SK-N-SH (cell line): ENCODE measurements around the gene BRI3. TPM values are rescaled to one million over a fixed set of nuclear protein-coding genes. Genes with fewer than 3 reads are reported as not detected.

Experiments
- CTCF ChIA-PET: fragments of 300-600, 350-600 bp; formaldehyde crosslinking; extraction: SDS; loops from one replicate; lab custom pipeline; 2021; lab: Yijun Ruan, JAX
- POLR2A ChIA-PET: fragments of 350-600 bp; sonication (Branson Sonifier 250); formaldehyde crosslinking; extraction: SDS; loops from one replicate; lab custom pipeline; 2020; ENCODE audit warnings: antibody characterized with exemption, inconsistent platforms; lab: Yijun Ruan, JAX
- DNase-seq: peaks from one replicate; pipeline ENCODE4 v3.0.0; 2012
- H2AFZ ChIP-seq: fragments of 200-600 bp; sonication (generic); 2 replicates; pipeline ENCODE4 v1.8.1; 2016; ENCODE audit warnings: antibody characterized with exemption, mild to moderate bottlenecking, low read depth
- H3F3A ChIP-seq: fragments of 200-600 bp; sonication (generic); replicated peaks from 2 replicates; pipeline ENCODE3; 2016; ENCODE audit warnings: antibody characterized with exemption, mild to moderate bottlenecking; ENCODE audit not compliant: insufficient read depth
- H3K27ac ChIP-seq, 2 experiments: fragments of 200-500 bp in 1 of 2; fragments of 200-600 bp in 1 of 2; sonication (Bioruptor generic) in 1 of 2; sonication (generic), shearing (Covaris generic) in 1 of 2; 2 replicates each; pipeline versions ENCODE4 v1.5.1 to v1.6.1; 2014 to 2016; ENCODE audit warnings: low read depth in 2 of 2, inconsistent platforms in 1 of 2, low read length in 1 of 2, mild to moderate bottlenecking in 1 of 2, mixed read lengths in 1 of 2
- H3K27me3 ChIP-seq: fragments of 200-600 bp; sonication (generic), shearing (Covaris generic); 2 replicates; pipeline ENCODE4 v1.6.1; 2016; ENCODE audit warnings: mixed run types; ENCODE audit not compliant: insufficient read depth
- H3K36me3 ChIP-seq, 2 experiments: fragments of 200-500 bp in 1 of 2; fragments of 200-600 bp in 1 of 2; sonication (Bioruptor generic) in 1 of 2; sonication (generic) in 1 of 2; replicated peaks in 1 of 2; 2 replicates each; pipeline versions ENCODE3 to v1.5.1; 2014 to 2016; ENCODE audit warnings: low read length in 1 of 2, mild to moderate bottlenecking in 1 of 2; ENCODE audit not compliant: insufficient read depth in 2 of 2, control insufficient read depth in 1 of 2
- H3K4me1 ChIP-seq, 2 experiments: fragments of 200-500 bp in 1 of 2; fragments of 200-600 bp in 1 of 2; sonication (Bioruptor generic) in 1 of 2; sonication (generic), shearing (Covaris generic) in 1 of 2; 2 replicates each; pipeline versions ENCODE4 v1.5.1 to v1.6.1; 2014 to 2016; ENCODE audit warnings: low read depth in 1 of 2, low read length in 1 of 2, mixed run types in 1 of 2; ENCODE audit not compliant: insufficient read depth in 2 of 2, control insufficient read depth in 1 of 2
- H3K4me2 ChIP-seq: fragments of 200-600 bp; sonication (generic), shearing (Covaris generic); 2 replicates; pipeline ENCODE4 v1.6.1; 2017; ENCODE audit warnings: mixed run types
- H3K4me3 ChIP-seq, 2 experiments: fragments of 200-500 bp in 1 of 2; fragments of 200-600 bp in 1 of 2; sonication (Bioruptor generic) in 1 of 2; sonication (generic), shearing (Covaris generic) in 1 of 2; 2 replicates each; pipeline versions ENCODE4 v1.5.1 to v1.8.1; 2014 to 2016; ENCODE audit warnings: low read depth in 2 of 2, inconsistent platforms in 1 of 2, low read length in 1 of 2, mild to moderate bottlenecking in 1 of 2, mixed read lengths in 1 of 2, moderate library complexity in 1 of 2
- H3K79me2 ChIP-seq: fragments of 200-600 bp; sonication (generic); 2 replicates; pipeline ENCODE4 v1.8.1; 2017; ENCODE audit warnings: mild to moderate bottlenecking; ENCODE audit not compliant: insufficient read depth
- H3K9ac ChIP-seq: fragments of 200-600 bp; sonication (generic); 2 replicates; pipeline ENCODE4 v1.6.1; 2017; ENCODE audit warnings: mixed run types
- H3K9me2 ChIP-seq: fragments of 200-600 bp; sonication (generic); 2 replicates; pipeline ENCODE4 v1.6.1; 2017; ENCODE audit warnings: mixed run types
- H3K9me3 ChIP-seq: fragments of 200-600 bp; sonication (generic); 2 replicates; pipeline ENCODE4 v1.6.1; 2017; ENCODE audit warnings: mixed run types, mild to moderate bottlenecking, moderate library complexity
- H4K20me1 ChIP-seq: fragments of 200-600 bp; sonication (generic); 2 replicates; pipeline ENCODE4 v1.6.1; 2017; ENCODE audit warnings: mild to moderate bottlenecking, mixed run types; ENCODE audit not compliant: insufficient read depth
- ELF1 ChIP-seq: IDR thresholded peaks from 2 replicates; pipeline ENCODE4 v1.4.0; 2012
- EP300 ChIP-seq, 2 experiments: IDR thresholded peaks; 2 replicates each; pipeline versions ENCODE4 v1.4.0 to v1.6.1; 2012; ENCODE audit warnings: borderline replicate concordance in 1 of 2, low read depth in 1 of 2, low read length in 1 of 2
- FOXM1 ChIP-seq: IDR thresholded peaks from 2 replicates; pipeline ENCODE4 v1.4.0; 2012; ENCODE audit warnings: low read depth, mild to moderate bottlenecking
- GABPA ChIP-seq: IDR thresholded peaks from 2 replicates; pipeline ENCODE4 v1.4.0; 2012; ENCODE audit warnings: low read depth, mild to moderate bottlenecking
- GATA2 ChIP-seq: sonication (generic); formaldehyde crosslinking; IDR thresholded peaks from 2 replicates; pipeline ENCODE4 v1.5.0; 2020; ENCODE audit warnings: mild to moderate bottlenecking, missing genetic modification reagents
- JUND ChIP-seq: IDR thresholded peaks from 2 replicates; pipeline ENCODE4 v1.4.0; 2012
- MEF2A ChIP-seq: IDR thresholded peaks from 2 replicates; pipeline ENCODE4 v1.4.0; 2012; ENCODE audit warnings: low read depth, borderline replicate concordance
- MXI1 ChIP-seq: IDR thresholded peaks from 2 replicates; pipeline ENCODE4 v1.6.1; 2012; ENCODE audit warnings: mild to moderate bottlenecking, low read depth, low read length, improper control_type of control experiment
- NFIC ChIP-seq: IDR thresholded peaks from 2 replicates; pipeline ENCODE4 v1.4.0; 2012; ENCODE audit warnings: borderline replicate concordance
- NRF1 ChIP-seq: IDR thresholded peaks from 2 replicates; pipeline ENCODE4 v1.6.1; 2012; ENCODE audit warnings: low read depth, mild to moderate bottlenecking, low read length
- RAD21 ChIP-seq: IDR thresholded peaks from 2 replicates; pipeline ENCODE4 v1.6.1; 2012; ENCODE audit warnings: mild to moderate bottlenecking, low read length
- RCOR1 ChIP-seq: fragments of 150-350 bp; IDR thresholded peaks from 2 replicates; pipeline ENCODE4 v1.6.1; 2017; ENCODE audit warnings: antibody characterized with exemption, low read length
- RFX5 ChIP-seq: IDR thresholded peaks from 2 replicates; pipeline ENCODE4 v1.6.1; 2012; ENCODE audit warnings: mild to moderate bottlenecking, improper control_type of control experiment, low read length
- RXRA ChIP-seq: IDR thresholded peaks from 2 replicates; pipeline ENCODE4 v1.4.0; 2012; ENCODE audit warnings: low read depth, mild to moderate bottlenecking, borderline replicate concordance
- TAF1 ChIP-seq: IDR thresholded peaks from 2 replicates; pipeline ENCODE4 v1.6.1; 2012; ENCODE audit warnings: low read depth, mild to moderate bottlenecking, low read length, moderate library complexity, borderline replicate concordance
- TCF12 ChIP-seq: IDR thresholded peaks from 2 replicates; pipeline ENCODE4 v1.4.0; 2012
- TEAD4 ChIP-seq: IDR thresholded peaks from 2 replicates; pipeline ENCODE4 v1.4.0; 2012; ENCODE audit warnings: mild to moderate bottlenecking, borderline replicate concordance; ENCODE audit not compliant: insufficient read depth
- YY1 ChIP-seq: IDR thresholded peaks from 2 replicates; pipeline ENCODE4 v1.4.0; 2012; ENCODE audit warnings: low read depth, mild to moderate bottlenecking
- WGBS: methylation state at CpG from one replicate; pipeline ENCODE4 v1.1.6; 2017; ENCODE audit warnings: low lambda C conversion rate; 5-methylcytosine and 5-hydroxymethylcytosine counted together
- polyA plus RNA-seq, 3 experiments: library from polyadenylated mRNA; depleted of rRNA; stranded (reverse); fragments of >200 nt; gene quantifications; 2 replicates each; pipeline ENCODE4 v1.2.3, GENCODE V29; 2012
- TF ChIP-seq, protein P1 (sequence below): IDR thresholded peaks from 2 replicates; pipeline ENCODE4 v1.4.0; 2012; ENCODE audit warnings: low read depth, borderline replicate concordance
- TF ChIP-seq, protein P2 (sequence below): fragments of 150-350 bp; IDR thresholded peaks from 2 replicates; pipeline ENCODE4 v1.6.1; 2017; ENCODE audit warnings: antibody characterized with exemption, low read length, low read depth, borderline replicate concordance
- TF ChIP-seq, protein P3 (sequence below): fragments of 150-350 bp; IDR thresholded peaks from 2 replicates; pipeline ENCODE4 v1.6.1; 2016; ENCODE audit warnings: mild to moderate bottlenecking, low read depth, low read length
- TF ChIP-seq, protein P4 (sequence below): fragments of 200-600 bp; sonication (generic); IDR thresholded peaks from 2 replicates; pipeline ENCODE4 v1.6.1; 2017; ENCODE audit warnings: antibody characterized with exemption, mild to moderate bottlenecking, moderate library complexity

The BRI3 gene
- polyA plus RNA-seq, 1 of the 3 experiments (the other 2 are of a cell fraction): 128 TPM

DNA sequence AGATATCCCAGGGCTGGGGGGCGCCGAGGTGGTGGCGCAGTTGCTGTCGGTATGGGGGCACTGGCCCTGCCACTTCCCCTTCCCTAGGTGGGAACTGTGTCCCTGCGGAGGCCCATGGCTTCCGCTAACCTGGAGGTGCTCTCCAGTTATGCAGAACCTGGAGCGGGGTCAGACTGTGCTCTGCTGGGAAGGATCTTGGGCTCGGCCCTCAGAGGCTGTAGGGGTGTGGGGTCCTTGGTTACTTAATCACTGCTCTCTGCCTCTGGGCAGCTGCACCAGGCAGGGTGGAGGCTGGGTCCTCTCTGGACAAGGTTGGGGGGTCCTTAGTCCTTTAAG lies 2.4 kb downstream of the BRI3 start:
- no peak for DNase-seq
- peaks cover 72% of the 10 kb centered on the region for H3K79me2 ChIP-seq
- H3K27ac ChIP-seq: peak overlapping the region; percentile 53 to 75
- no peaks in the 10 kb centered on the region for H3K9me2 ChIP-seq
- 70% methylated on average over 4 of the region's 8 CpGs for WGBS
- peaks cover 53% of the 10 kb centered on the region for H4K20me1 ChIP-seq
- peak overlapping the region; percentile 80 to 92 for H3K4me3 ChIP-seq
- CTCF ChIA-PET: interaction anchor here (1.5 to 3.9 kb wide), 3 partner anchors 10 to 137 kb away, joined by 5 to 27 read pairs (median 5); no protein-coding TSS in a partner anchor
- H2AFZ ChIP-seq: no peak overlapping the region
- H3F3A ChIP-seq: peaks cover 6% of the 10 kb centered on the region
- peak overlapping the region; percentile 96 for H3K4me2 ChIP-seq
- no peaks in the 10 kb centered on the region for H3K9me3 ChIP-seq
- no peaks in the 10 kb centered on the region for H3K27me3 ChIP-seq
- peaks cover 35 to 58% of the 10 kb centered on the region in 2 experiments; a peak in 3 of 4 replicates for H3K4me1 ChIP-seq
- POLR2A ChIA-PET: no interaction called here
- peak overlapping the region; percentile 96; the same call in 1 of the 2 replicates for H3K9ac ChIP-seq
- TF ChIP-seq, protein P1, sequence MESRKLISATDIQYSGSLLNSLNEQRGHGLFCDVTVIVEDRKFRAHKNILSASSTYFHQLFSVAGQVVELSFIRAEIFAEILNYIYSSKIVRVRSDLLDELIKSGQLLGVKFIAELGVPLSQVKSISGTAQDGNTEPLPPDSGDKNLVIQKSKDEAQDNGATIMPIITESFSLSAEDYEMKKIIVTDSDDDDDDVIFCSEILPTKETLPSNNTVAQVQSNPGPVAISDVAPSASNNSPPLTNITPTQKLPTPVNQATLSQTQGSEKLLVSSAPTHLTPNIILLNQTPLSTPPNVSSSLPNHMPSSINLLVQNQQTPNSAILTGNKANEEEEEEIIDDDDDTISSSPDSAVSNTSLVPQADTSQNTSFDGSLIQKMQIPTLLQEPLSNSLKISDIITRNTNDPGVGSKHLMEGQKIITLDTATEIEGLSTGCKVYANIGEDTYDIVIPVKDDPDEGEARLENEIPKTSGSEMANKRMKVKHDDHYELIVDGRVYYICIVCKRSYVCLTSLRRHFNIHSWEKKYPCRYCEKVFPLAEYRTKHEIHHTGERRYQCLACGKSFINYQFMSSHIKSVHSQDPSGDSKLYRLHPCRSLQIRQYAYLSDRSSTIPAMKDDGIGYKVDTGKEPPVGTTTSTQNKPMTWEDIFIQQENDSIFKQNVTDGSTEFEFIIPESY: no peak
- TF ChIP-seq GATA2 (no peak), RFX5 (no peak), FOXM1 (no peak), RCOR1 (no peak), RAD21 (no peak), RXRA (no peak), ELF1 (no peak), MXI1 (no peak), NFIC (no peak), EP300 (IDR thresholded peaks at IDR 0.05; ENCODE audit: borderline replicate concordance in 1 of 2, low read depth in 1 of 2, low read length in 1 of 2) (no peak), TEAD4 (no peak), JUND (no peak)
- TF ChIP-seq, protein P2, sequence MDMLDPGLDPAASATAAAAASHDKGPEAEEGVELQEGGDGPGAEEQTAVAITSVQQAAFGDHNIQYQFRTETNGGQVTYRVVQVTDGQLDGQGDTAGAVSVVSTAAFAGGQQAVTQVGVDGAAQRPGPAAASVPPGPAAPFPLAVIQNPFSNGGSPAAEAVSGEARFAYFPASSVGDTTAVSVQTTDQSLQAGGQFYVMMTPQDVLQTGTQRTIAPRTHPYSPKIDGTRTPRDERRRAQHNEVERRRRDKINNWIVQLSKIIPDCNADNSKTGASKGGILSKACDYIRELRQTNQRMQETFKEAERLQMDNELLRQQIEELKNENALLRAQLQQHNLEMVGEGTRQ: no peak
- H3K36me3 ChIP-seq: peaks cover 0 to 18% of the 10 kb centered on the region in 2 experiments

DNA sequence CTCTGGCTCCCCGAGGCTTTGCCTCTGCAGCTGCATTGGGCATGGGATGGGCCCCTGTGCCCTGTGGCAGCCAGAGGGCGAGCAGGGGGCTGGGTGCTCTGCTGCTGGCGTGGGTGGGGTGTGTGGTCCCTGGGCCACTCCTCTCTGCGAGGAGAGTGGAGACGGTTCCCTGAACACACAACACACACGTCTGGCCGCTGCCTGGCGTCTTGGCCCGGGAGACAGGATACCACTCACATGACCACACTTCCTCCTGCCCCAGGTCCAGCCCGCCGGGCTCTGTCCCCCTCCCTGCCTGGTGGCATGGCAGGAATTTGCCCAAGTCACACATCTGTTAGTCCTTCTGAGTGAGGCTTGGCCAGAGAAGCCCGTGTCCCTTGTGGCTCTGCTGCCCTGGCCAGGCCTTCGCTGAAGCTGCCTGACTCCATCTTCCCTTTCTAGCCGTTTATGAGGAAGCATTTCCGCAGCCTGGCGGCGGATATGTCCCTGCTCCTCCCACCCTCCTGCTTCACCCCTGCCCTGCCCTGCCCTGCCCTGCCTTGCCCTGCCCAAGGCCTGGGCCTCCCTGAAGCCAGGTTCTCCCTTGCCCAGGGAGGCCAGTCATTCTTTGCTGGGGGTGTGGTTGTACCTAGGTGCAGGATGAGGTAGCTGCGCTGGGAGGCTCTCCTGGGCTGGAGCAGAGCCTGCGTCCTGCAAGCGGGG lies 3.0 kb downstream of the BRI3 start:
- Histone ChIP-seq H4K20me1 (peaks cover 59% of the 10 kb centered on the region), H3K27ac (peak overlapping the region; percentile 53 to 75), H3K4me3 (peak overlapping the region; percentile 80 to 92), H3K9ac (peak overlapping the region; percentile 96), H3F3A (peaks cover 8% of the 10 kb centered on the region), H3K4me2 (peak overlapping the region; percentile 96), H3K9me2 (no peaks in the 10 kb centered on the region), H3K79me2 (peaks cover 78% of the 10 kb centered on the region), H2AFZ (no peak overlapping the region), H3K9me3 (no peaks in the 10 kb centered on the region), H3K4me1 (peaks cover 35 to 53% of the 10 kb centered on the region in 2 experiments; a peak in 3 of 4 replicates), H3K36me3 (peaks cover 0 to 21% of the 10 kb centered on the region in 2 experiments), H3K27me3 (no peaks in the 10 kb centered on the region)
- ChIA-PET POLR2A (no interaction called here), CTCF (interaction anchor here (1.5 to 3.9 kb wide), 3 partner anchors 10 to 137 kb away, joined by 5 to 27 read pairs (median 6); partner anchors contain the start of gene BAIAP2L1)
- peak; percentile 74 for DNase-seq
- WGBS: 38% methylated on average over 15 of the region's 20 CpGs
- TF ChIP-seq NRF1 (no peak), TAF1 (no peak), RCOR1 (no peak), EP300 (IDR thresholded peaks at IDR 0.05; ENCODE audit: borderline replicate concordance in 1 of 2, low read depth in 1 of 2, low read length in 1 of 2) (peak in 1 of 2 experiments; percentile 24; a peak in 1 of 4 replicates), RXRA (0 out of 2 replicates have a peak, but pooled peaks have one; percentile 8), GABPA (no peak), TCF12 (peak; percentile 80), YY1 (no peak), MEF2A (no peak), GATA2 (no peak), JUND (no peak), ELF1 (no peak), TEAD4 (peak; percentile 83), FOXM1 (no peak)
- TF ChIP-seq, protein P3, sequence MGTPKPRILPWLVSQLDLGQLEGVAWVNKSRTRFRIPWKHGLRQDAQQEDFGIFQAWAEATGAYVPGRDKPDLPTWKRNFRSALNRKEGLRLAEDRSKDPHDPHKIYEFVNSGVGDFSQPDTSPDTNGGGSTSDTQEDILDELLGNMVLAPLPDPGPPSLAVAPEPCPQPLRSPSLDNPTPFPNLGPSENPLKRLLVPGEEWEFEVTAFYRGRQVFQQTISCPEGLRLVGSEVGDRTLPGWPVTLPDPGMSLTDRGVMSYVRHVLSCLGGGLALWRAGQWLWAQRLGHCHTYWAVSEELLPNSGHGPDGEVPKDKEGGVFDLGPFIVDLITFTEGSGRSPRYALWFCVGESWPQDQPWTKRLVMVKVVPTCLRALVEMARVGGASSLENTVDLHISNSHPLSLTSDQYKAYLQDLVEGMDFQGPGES: no peak
- TF ChIP-seq, protein P4, sequence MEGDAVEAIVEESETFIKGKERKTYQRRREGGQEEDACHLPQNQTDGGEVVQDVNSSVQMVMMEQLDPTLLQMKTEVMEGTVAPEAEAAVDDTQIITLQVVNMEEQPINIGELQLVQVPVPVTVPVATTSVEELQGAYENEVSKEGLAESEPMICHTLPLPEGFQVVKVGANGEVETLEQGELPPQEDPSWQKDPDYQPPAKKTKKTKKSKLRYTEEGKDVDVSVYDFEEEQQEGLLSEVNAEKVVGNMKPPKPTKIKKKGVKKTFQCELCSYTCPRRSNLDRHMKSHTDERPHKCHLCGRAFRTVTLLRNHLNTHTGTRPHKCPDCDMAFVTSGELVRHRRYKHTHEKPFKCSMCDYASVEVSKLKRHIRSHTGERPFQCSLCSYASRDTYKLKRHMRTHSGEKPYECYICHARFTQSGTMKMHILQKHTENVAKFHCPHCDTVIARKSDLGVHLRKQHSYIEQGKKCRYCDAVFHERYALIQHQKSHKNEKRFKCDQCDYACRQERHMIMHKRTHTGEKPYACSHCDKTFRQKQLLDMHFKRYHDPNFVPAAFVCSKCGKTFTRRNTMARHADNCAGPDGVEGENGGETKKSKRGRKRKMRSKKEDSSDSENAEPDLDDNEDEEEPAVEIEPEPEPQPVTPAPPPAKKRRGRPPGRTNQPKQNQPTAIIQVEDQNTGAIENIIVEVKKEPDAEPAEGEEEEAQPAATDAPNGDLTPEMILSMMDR: no peak
